ENCODE data around the gene ISLR. TPM values are rescaled to one million over a fixed set of nuclear protein-coding genes. Genes with fewer than 3 reads are reported as not detected.

Gene ISLR
- polyA plus RNA-seq, 2 of the 4 experiments (the other 2 are of a cell fraction) = 0.10 to 0.43 TPM

- CTCF ChIA-PET = interaction anchor here (0.7 to 3.2 kb wide), 7 partner anchors 27 to 151 kb away, joined by 3 to 13 read pairs (median 3); partner anchors contain the start of gene STRA6
- DNase-seq (ENCODE audit: low read depth in 1 of 2, low spot score in 1 of 2) = no peak
- no peaks in the 10 kb centered on the region for H3K9me3 ChIP-seq
- WGBS (ENCODE audit: missing lambda C conversion rate) = 95% methylated on average over 3 of the region's 7 CpGs
- no peak overlapping the region for H3K4me2 ChIP-seq
- H3K27ac ChIP-seq = peak overlapping the region in 1 of 2 experiments; percentile 57; a peak in 2 of 6 replicates
- H3K4me3 ChIP-seq = no peak overlapping the region
- no peak for ATAC-seq
- FAIRE-seq = no peak
- no peak for TF ChIP-seq FOXS1 (CRISPR knock-in tag; IDR thresholded peaks at IDR 0.05)
- TF ChIP-seq BCL3 (IDR thresholded peaks at IDR 0.05) = no peak
- no peak for TF ChIP-seq FOSB (CRISPR knock-in tag; IDR thresholded peaks at IDR 0.05)
- TF ChIP-seq MYC (IDR thresholded peaks at IDR 0.05; ENCODE audit: borderline replicate concordance, low read length) = no peak
- TF ChIP-seq, protein P1, sequence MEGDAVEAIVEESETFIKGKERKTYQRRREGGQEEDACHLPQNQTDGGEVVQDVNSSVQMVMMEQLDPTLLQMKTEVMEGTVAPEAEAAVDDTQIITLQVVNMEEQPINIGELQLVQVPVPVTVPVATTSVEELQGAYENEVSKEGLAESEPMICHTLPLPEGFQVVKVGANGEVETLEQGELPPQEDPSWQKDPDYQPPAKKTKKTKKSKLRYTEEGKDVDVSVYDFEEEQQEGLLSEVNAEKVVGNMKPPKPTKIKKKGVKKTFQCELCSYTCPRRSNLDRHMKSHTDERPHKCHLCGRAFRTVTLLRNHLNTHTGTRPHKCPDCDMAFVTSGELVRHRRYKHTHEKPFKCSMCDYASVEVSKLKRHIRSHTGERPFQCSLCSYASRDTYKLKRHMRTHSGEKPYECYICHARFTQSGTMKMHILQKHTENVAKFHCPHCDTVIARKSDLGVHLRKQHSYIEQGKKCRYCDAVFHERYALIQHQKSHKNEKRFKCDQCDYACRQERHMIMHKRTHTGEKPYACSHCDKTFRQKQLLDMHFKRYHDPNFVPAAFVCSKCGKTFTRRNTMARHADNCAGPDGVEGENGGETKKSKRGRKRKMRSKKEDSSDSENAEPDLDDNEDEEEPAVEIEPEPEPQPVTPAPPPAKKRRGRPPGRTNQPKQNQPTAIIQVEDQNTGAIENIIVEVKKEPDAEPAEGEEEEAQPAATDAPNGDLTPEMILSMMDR (IDR thresholded peaks at IDR 0.05) = no peak
- TF ChIP-seq POLR2A (IDR thresholded peaks at IDR 0.05; ENCODE audit: low read length) = no peak
- TF ChIP-seq CBX2 (IDR thresholded peaks at IDR 0.05; ENCODE audit: borderline replicate concordance, low read depth) = no peak
- TF ChIP-seq TP53 (CRISPR knock-in tag; IDR thresholded peaks at IDR 0.05) = no peak
- no peak for TF ChIP-seq GATA3 (IDR thresholded peaks at IDR 0.05; ENCODE audit: borderline replicate concordance)
- no peak for TF ChIP-seq BHLHE40 (IDR thresholded peaks at IDR 0.05; ENCODE audit: low read depth, low read length)
- TF ChIP-seq TFCP2L1 (CRISPR knock-in tag; IDR thresholded peaks at IDR 0.05) = no peak
- TF ChIP-seq EP300 (IDR thresholded peaks at IDR 0.05) = no peak
- no peak for TF ChIP-seq EHMT2 (IDR thresholded peaks at IDR 0.05; ENCODE audit: low read depth)
- TF ChIP-seq, protein P2, sequence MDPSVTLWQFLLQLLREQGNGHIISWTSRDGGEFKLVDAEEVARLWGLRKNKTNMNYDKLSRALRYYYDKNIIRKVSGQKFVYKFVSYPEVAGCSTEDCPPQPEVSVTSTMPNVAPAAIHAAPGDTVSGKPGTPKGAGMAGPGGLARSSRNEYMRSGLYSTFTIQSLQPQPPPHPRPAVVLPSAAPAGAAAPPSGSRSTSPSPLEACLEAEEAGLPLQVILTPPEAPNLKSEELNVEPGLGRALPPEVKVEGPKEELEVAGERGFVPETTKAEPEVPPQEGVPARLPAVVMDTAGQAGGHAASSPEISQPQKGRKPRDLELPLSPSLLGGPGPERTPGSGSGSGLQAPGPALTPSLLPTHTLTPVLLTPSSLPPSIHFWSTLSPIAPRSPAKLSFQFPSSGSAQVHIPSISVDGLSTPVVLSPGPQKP (IDR thresholded peaks at IDR 0.05; ENCODE audit: low read depth, low read length) = no peak
- TF ChIP-seq HOXB13 (CRISPR knock-in tag; IDR thresholded peaks at IDR 0.05; ENCODE audit: low read depth) = no peak
- TF ChIP-seq, protein P3, sequence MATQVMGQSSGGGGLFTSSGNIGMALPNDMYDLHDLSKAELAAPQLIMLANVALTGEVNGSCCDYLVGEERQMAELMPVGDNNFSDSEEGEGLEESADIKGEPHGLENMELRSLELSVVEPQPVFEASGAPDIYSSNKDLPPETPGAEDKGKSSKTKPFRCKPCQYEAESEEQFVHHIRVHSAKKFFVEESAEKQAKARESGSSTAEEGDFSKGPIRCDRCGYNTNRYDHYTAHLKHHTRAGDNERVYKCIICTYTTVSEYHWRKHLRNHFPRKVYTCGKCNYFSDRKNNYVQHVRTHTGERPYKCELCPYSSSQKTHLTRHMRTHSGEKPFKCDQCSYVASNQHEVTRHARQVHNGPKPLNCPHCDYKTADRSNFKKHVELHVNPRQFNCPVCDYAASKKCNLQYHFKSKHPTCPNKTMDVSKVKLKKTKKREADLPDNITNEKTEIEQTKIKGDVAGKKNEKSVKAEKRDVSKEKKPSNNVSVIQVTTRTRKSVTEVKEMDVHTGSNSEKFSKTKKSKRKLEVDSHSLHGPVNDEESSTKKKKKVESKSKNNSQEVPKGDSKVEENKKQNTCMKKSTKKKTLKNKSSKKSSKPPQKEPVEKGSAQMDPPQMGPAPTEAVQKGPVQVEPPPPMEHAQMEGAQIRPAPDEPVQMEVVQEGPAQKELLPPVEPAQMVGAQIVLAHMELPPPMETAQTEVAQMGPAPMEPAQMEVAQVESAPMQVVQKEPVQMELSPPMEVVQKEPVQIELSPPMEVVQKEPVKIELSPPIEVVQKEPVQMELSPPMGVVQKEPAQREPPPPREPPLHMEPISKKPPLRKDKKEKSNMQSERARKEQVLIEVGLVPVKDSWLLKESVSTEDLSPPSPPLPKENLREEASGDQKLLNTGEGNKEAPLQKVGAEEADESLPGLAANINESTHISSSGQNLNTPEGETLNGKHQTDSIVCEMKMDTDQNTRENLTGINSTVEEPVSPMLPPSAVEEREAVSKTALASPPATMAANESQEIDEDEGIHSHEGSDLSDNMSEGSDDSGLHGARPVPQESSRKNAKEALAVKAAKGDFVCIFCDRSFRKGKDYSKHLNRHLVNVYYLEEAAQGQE (IDR thresholded peaks at IDR 0.05) = no peak
- peaks cover 16% of the 10 kb centered on the region for H3K4me1 ChIP-seq
- POLR2A ChIA-PET = interaction anchor here (1.3 kb wide), 1 partner anchor 32 kb away, joined by 3 read pairs; no protein-coding TSS in a partner anchor
Observed at GRCh38 chr15:74170875-74171578, 2.5 kb upstream of the ISLR start.

DNA sequence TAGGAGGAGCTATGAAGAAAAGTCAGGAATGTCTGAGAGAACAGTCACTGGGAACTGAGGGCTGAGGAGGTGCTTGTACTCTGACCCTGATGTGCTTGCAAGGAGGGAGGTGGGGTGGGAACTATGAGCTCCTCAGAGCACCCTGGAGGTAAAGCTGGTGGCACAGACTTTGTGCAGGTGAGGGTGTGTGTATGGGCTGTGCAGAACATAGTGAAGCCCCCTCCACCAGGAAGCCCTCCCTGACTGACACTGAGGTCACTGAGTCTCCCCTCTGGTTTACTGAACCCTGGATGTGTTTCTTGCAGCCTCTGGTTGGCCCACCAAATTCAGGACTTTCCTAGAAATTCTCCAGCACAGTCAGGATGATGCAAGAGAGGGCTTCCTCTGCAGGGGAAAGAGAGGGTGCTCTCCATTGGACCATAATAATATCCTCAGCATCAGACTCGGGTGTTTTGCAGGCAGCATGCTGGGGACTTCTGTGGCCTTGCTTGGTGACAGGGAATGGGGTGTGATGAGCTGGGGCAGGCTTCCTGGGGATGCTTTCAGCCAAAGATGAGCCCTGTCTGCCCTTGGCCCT is 1.5 kb upstream of the ISLR start:
- H3K27ac ChIP-seq = no peak overlapping the region

More for the DNA sequence above, 1.5 kb upstream of the ISLR start:
- Histone ChIP-seq H3K4me3 (no peak overlapping the region), H3K4me2 (no peak overlapping the region), H3K4me1 (peaks cover 23% of the 10 kb centered on the region), H3K9me3 (no peaks in the 10 kb centered on the region)
- ChIA-PET POLR2A (interaction anchor here (1.3 kb wide), 2 partner anchors 28 to 31 kb away, joined by 3 to 5 read pairs; no protein-coding TSS in a partner anchor), CTCF (interaction anchor here (0.6 to 3.2 kb wide), 6 partner anchors 10 to 150 kb away, joined by 3 to 13 read pairs (median 4); partner anchors contain the start of gene STRA6)
- no peak for ATAC-seq
- no peak for DNase-seq (ENCODE audit: low read depth in 1 of 2, low spot score in 1 of 2)
- TF ChIP-seq ZFP36 (IDR thresholded peaks at IDR 0.05; ENCODE audit: borderline replicate concordance, partially characterized antibody) (peak; percentile 77), EP300 (IDR thresholded peaks at IDR 0.05) (no peak), RNF2 (IDR thresholded peaks at IDR 0.05; ENCODE audit: borderline replicate concordance, low read depth) (no peak)
- no peak for FAIRE-seq
- 67% methylated on average over 1 of the region's 1 CpG for WGBS (ENCODE audit: missing lambda C conversion rate)

All from A549 (cell line).